ENCODE results near the gene SYNE2.
"Not testable (repeated sequence)": the region's sequence is repeated elsewhere in the genome, so short reads cannot be mapped to it uniquely, and the experiment has no call there.

The SYNE2 gene

DNA sequence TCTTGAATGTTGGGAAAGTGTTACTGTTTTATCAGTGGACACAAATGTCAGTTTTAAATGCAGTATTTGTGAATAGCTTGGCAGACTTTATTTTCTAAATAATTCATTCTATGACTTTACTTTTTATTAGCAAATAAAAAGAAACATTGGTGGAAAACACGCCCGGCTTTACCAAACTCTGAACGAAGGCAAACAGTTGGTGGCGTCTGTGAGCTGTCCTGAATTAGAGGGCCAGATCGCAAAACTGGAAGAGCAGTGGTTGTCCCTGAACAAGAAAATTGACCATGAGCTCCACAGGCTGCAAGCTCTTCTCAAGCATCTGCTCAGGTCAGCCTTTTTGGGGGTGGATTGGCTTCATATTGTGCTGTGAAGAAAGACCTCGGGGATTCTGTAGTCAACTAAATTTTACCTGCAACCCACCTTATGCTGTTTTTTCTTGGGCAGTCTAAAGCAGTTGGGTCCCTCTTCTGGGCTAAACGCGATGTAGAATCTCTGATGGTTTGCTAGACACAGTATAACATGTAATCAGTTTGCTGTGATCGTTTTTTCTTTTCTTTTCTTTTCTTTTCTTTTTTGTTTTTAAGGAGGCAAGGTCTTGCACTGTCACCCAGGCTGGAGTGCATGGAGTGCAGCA lies 285.0 kb downstream of the SYNE2 start:
- no peak for DNase-seq

- DNase-seq: no peak
These were observed 294.5 kb downstream of the SYNE2 start for GRCh38 chr14:64147126-64147790.

DNA sequence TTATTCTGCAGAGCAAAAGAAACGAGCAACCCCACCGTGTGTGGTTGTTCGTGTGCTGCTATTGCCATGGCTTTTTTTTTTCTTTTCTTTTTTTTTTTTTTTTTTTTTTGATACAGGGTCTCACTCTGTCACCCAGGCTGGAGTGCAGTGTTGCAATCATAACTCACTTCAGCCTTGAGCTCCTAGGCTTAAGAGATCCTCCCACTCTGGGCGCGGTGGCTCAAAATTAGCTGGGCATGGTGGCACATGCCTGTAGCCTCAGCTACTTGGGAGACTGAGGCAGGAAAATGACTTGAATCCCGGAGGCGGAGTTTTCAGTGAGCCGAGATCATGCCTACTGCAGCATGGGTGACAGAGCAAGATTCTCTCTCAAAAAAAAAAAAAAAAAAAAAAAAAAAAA lies 297.1 kb downstream of the SYNE2 start:
- no peak for DNase-seq

GRCh38 chr14:64158608-64159007 lies 305.8 kb downstream of the SYNE2 start:
- DNase-seq: no peak

GRCh38 chr14:64159588-64159987 lies 306.8 kb downstream of the SYNE2 start:
- no peak for DNase-seq

GRCh38 chr14:64170181-64170580 lies 317.4 kb downstream of the SYNE2 start:
- DNase-seq: no peak

- no peak for DNase-seq
These were observed 322.3 kb downstream of the SYNE2 start for GRCh38 chr14:64174922-64175782.

DNA sequence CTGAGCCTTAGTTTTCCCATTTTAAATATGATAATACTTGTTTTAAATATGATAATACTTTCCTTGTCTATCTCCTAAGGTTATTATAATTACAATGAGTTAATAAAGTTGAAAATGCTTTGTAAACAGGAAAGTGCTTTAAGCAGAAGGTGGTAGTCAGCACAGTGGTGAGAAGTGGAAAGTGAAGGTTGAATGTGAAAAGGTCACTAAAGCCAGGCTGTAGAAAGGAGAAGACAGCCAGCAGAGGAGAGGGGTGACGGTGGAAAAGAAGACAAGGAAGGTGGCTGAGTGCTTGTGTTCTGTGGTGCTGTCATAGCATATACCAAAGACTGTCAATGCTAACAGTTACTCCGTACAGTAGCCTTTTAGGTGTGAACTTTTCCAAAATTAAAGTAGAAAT lies 323.5 kb downstream of the SYNE2 start:
- no peak for DNase-seq

- no peak for DNase-seq
These were observed 326.0 kb downstream of the SYNE2 start for GRCh38 chr14:64178814-64179213.

GRCh38 chr14:64182908-64183307 lies 330.1 kb downstream of the SYNE2 start:
- DNase-seq: not testable (repeated sequence)

- no peak for DNase-seq
These were observed 331.4 kb downstream of the SYNE2 start for GRCh38 chr14:64184103-64184729.

DNA sequence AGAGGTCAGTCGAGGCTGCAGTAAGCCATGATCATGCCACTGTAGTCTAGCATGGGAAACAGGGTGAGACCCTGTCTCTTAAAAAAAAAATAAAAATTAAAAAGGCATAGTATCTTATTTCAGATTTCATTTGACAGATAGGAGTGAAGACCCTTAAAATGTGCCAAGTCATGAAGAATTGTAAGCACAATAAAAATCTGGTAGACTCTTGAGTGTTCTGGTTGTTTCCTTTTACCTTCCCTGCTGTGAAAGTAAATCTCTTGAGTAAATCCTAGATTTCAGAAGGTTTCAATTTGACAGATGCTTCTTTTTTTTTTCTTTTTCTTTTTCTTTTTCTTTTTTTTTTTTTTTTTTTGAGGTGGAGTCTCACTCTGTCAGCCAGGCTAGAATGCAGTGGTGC lies 332.4 kb downstream of the SYNE2 start:
- DNase-seq: no peak

DNA sequence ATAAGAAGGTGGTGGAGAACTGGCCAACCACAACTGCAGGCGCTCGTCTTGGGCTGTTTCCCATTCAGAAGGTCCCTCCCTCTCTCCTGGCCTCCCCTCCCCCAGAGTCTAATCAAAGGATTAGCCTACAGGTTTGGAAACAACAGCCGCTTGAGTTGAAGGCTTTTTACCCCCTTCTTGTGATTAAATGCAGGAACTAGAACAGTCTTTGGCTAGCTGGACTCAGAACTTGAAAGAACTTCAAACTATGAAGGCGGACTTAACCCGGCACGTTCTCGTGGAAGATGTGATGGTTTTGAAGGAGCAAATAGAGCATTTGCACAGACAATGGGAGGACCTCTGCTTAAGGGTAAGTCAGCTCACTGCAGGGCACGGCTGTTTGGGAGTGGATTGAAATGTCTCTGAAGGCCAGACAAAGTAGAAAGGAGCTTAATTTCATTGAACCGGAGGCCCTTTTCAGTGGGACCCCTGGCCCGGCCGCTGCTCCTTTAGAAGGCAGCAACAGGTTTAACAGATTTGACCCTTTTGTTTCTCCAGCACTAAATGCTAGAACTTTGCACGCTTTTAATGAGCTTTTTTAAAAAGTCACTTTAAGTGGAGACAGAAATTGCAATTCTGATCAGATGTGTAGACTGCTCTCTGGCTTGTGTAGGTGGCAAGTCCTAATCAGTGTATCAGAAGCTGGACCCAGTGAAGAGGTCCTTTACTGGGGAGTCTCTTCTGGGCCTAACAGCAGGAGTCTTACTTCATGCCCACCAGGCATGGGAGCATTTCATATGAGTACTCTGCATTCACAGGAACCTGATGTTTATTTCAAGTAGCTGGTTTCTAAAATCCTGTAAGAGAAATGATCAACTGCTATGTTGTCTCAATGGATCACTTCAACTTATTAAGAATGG lies 333.7 kb downstream of the SYNE2 start:
- DNase-seq: no peak

- DNase-seq: no peak
These were observed 334.5 kb downstream of the SYNE2 start for GRCh38 chr14:64187331-64187730.

GRCh38 chr14:64190974-64191502 lies 338.2 kb downstream of the SYNE2 start:
- no peak for DNase-seq

GRCh38 chr14:64191756-64192155 lies 339.0 kb downstream of the SYNE2 start:
- no peak for DNase-seq

- no peak for DNase-seq
These were observed 341.0 kb downstream of the SYNE2 start for GRCh38 chr14:64193821-64194220.

- DNase-seq: no peak
These were observed 341.6 kb downstream of the SYNE2 start for GRCh38 chr14:64194404-64194803.

DNA sequence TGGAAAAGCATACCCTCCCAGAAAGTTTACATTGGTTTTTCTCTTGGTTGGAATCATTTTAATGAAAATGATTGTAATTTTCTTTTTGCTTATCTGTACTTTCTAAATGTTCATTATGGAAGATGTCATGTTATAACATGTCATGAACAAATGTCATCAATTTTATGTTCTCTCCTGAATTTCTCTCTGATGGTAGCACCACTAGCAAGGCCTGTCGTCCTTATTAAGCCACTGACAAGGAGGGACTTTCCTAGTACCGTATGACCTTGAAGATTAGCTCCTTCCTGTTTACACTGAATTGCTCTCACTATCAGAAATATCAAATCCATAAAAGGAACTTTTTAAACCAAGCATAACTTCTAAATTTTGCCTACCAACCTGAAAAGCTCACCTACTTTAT lies 342.4 kb downstream of the SYNE2 start:
- DNase-seq: no peak

DNA sequence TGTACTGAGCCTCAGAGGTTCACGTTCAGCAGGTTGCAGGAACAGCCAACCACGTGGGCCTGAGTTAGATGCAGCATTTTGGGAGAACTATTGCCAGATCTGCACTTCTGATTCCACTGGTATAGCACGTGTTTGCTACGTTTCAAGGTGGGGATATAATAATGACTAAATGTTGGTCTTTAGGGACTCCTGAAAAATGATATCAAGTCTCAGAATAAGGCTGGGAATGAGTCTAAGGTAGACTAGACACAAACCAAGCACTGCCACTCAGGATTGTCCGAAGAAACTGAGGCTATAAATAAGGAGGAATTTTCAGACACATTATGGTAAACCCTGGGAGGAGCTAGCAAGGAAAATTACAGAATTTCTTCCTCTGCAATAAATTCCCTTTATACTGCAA lies 343.3 kb downstream of the SYNE2 start:
- no peak for DNase-seq

GRCh38 chr14:64196814-64197411 lies 344.1 kb downstream of the SYNE2 start:
- DNase-seq: no peak

DNA sequence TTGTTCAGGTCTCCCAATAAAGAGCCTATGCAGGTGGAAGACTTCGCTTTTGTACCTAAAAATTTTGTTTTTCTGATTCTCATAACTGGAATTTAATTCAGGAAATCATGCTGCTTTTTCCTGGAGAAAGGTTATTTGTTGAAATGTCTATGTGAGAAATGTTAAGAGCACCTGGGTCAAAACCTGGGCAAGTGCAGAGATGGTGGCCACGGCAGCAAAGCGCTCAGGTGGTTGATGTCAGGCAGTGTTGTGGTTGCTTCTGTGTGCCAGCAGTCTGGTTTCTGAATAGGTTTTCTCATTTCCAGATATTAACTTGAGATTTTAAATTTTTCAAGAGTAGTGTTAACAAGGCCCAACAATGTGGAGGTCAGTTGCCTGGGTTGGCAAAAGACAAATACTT lies 345.2 kb downstream of the SYNE2 start:
- no peak for DNase-seq

All from NCI-H748 treated with DMSO at 0.1 percent for 48 hours (cell line).